Measurements from ENCODE around the gene ZNF331.
"Not testable (repeated sequence)": the region's sequence is repeated elsewhere in the genome, so short reads cannot be mapped to it uniquely, and the experiment has no call there.

Gene ZNF331

DNA sequence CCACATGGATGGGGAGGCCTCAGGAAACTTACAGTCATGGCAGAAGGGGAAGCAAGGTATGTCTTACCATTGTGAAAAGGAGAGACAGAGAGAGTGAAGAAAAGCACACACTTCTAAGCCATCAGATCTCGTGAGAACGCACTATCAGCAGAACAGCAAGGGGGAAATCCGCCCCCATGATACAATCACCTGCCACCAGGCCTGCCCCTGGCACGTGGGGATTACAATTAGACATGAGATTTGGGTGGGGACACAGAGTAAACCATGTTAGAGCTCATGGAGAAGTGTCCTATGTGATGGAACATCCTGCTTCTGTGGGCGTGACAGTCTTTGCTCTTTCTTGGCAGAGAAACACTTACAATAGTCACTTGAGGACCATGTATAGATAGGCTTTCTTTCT lies 28.1 kb upstream of the ZNF331 start:
- no peaks in the 10 kb centered on the region for H3K4me1 ChIP-seq (ENCODE audit: control insufficient read depth, low read depth, low read length)
- H3K9me3 ChIP-seq (ENCODE audit: control insufficient read depth, low read depth, low read length) = no peaks in the 10 kb centered on the region
- H3K27me3 ChIP-seq (ENCODE audit: control insufficient read depth, insufficient read depth, low read length) = no peaks in the 10 kb centered on the region
- no peak overlapping the region for H3K9ac ChIP-seq (ENCODE audit: low read length)
- no peaks in the 10 kb centered on the region for H3K36me3 ChIP-seq (ENCODE audit: control insufficient read depth, low read depth, low read length)
- no peak overlapping the region for H3K4me3 ChIP-seq (ENCODE audit: low read length)
- no peak overlapping the region for H3K27ac ChIP-seq (ENCODE audit: low read length)

GRCh38 chr19:53511357-53511756 lies 26.6 kb upstream of the ZNF331 start:
- H3K9ac ChIP-seq (ENCODE audit: low read length) = no peak overlapping the region
- H3K36me3 ChIP-seq (ENCODE audit: control insufficient read depth, low read depth, low read length) = no peaks in the 10 kb centered on the region
- no peaks in the 10 kb centered on the region for H3K27me3 ChIP-seq (ENCODE audit: control insufficient read depth, insufficient read depth, low read length)
- no peaks in the 10 kb centered on the region for H3K4me1 ChIP-seq (ENCODE audit: control insufficient read depth, low read depth, low read length)
- no peak overlapping the region for H3K4me3 ChIP-seq (ENCODE audit: low read length)
- H3K27ac ChIP-seq (ENCODE audit: low read length) = no peak overlapping the region
- no peaks in the 10 kb centered on the region for H3K9me3 ChIP-seq (ENCODE audit: control insufficient read depth, low read depth, low read length)

DNA sequence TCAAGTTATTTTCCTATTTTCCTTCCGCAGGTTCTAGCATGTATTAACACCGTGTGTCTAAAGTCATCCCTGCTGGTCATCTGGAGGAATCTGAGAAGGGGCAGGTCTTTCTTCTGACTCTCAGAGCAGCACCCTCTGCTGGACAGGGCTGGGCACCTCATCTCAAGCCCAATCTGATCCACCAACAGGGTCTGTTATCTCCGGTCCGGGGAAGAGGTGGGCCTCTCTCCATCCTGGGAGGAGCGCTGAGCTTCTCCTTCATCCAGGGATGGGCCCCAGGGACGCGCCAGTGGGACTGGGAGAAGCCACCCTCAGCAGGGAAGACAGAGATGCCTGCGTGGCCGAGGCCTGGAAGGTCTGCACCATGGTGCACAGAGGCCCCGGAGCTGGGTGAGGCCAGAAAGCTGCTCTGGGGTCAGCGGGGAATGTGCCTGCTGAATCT lies 26.0 kb upstream of the ZNF331 start:
- H3K9me3 ChIP-seq (ENCODE audit: control insufficient read depth, low read depth, low read length) = no peaks in the 10 kb centered on the region
- H3K4me1 ChIP-seq (ENCODE audit: control insufficient read depth, low read depth, low read length) = no peaks in the 10 kb centered on the region
- no peak overlapping the region for H3K27ac ChIP-seq (ENCODE audit: low read length)
- H3K27me3 ChIP-seq (ENCODE audit: control insufficient read depth, insufficient read depth, low read length) = no peaks in the 10 kb centered on the region
- no peak overlapping the region for H3K4me3 ChIP-seq (ENCODE audit: low read length)
- no peak overlapping the region for H3K9ac ChIP-seq (ENCODE audit: low read length)
- H3K36me3 ChIP-seq (ENCODE audit: control insufficient read depth, low read depth, low read length) = no peaks in the 10 kb centered on the region

DNA sequence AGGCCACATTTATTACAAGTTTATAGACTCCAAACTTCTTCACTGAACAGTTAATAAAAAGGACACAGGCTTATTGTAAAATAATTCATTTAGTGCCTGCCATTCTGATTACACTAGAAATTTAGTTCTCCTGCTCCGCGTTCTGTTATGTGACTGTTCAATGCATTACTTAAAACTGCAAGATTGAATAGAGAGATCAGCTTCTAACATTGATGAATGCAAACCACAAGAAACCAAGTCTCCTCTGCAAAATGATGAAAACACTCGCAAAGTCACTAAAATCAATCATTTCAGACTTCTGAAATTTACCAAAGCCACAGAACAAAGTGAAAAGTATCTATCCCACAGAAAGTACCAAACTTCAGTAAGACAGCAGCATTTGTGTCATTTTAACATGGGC lies 22.9 kb upstream of the ZNF331 start:
- not testable (repeated sequence) for H3K27ac ChIP-seq (ENCODE audit: low read length); H3K9ac ChIP-seq (ENCODE audit: low read length)

DNA sequence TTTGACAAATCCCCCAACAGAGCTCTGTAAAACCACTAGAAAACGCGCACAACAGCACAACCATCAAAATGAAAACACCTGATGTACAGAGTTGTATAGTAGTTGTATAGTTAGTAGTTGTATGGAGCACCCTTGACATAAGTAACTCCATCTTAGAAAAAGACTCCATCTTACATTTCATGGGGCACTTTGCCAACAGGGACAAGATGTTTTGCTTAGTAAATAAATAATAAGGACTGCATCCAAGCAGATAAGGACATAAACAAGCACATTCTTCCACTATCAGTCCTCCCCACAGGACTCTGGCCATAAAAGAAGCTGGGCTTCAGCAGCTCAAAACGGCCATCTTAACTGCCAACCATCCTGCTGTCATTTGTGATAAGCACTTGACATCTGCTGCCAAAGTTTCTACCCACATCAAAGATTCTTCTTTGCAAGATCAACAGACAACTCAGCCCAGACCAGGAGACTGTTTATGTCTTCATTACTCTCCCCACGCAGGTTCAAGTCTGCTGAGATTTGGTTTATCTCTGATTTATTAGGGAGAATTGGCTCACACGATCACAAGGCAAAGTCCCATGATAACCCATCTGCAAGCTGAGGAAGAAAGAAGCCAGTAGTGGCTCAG lies 20.7 kb upstream of the ZNF331 start:
- no peak overlapping the region for H3K27ac ChIP-seq (ENCODE audit: low read length)
- no peaks in the 10 kb centered on the region for H3K9me3 ChIP-seq (ENCODE audit: control insufficient read depth, low read depth, low read length)
- H3K4me3 ChIP-seq (ENCODE audit: low read length) = no peak overlapping the region
- H3K36me3 ChIP-seq (ENCODE audit: control insufficient read depth, low read depth, low read length) = no peaks in the 10 kb centered on the region
- H3K27me3 ChIP-seq (ENCODE audit: control insufficient read depth, insufficient read depth, low read length) = no peaks in the 10 kb centered on the region
- H3K9ac ChIP-seq (ENCODE audit: low read length) = no peak overlapping the region
- peaks cover 3% of the 10 kb centered on the region for H3K4me1 ChIP-seq (ENCODE audit: control insufficient read depth, low read depth, low read length)

More for the DNA sequence above, 22.9 kb upstream of the ZNF331 start:
- not testable (repeated sequence) for H3K9me3 ChIP-seq (ENCODE audit: control insufficient read depth, low read depth, low read length); H3K36me3 ChIP-seq (ENCODE audit: control insufficient read depth, low read depth, low read length); H3K4me3 ChIP-seq (ENCODE audit: low read length); H3K27me3 ChIP-seq (ENCODE audit: control insufficient read depth, insufficient read depth, low read length); H3K4me1 ChIP-seq (ENCODE audit: control insufficient read depth, low read depth, low read length)

DNA sequence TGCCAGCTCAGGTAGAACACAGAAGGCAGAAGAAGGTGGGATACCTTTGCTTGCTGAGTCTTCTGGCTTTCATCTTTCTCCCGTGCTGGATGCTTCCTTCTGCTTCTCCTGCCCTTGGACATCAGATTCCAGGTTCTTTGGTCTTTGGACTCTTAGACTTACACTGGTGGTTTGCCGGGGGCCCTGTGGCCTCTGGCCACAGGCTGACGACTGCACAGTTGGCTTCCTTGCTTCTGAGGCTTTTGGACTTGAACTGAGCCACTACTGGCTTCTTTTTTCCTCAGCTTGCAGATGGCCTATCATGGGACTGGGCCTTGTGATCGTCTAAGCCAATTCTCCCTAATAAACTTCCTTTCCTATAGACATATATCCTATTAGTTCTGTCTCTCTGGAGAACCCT lies 19.8 kb upstream of the ZNF331 start:
- peaks cover 4% of the 10 kb centered on the region for H3K36me3 ChIP-seq (ENCODE audit: control insufficient read depth, low read depth, low read length)
- no peaks in the 10 kb centered on the region for H3K9me3 ChIP-seq (ENCODE audit: control insufficient read depth, low read depth, low read length)
- H3K4me3 ChIP-seq (ENCODE audit: low read length) = no peak overlapping the region
- H3K4me1 ChIP-seq (ENCODE audit: control insufficient read depth, low read depth, low read length) = peaks cover 3% of the 10 kb centered on the region
- no peak overlapping the region for H3K9ac ChIP-seq (ENCODE audit: low read length)
- no peak overlapping the region for H3K27ac ChIP-seq (ENCODE audit: low read length)
- no peaks in the 10 kb centered on the region for H3K27me3 ChIP-seq (ENCODE audit: control insufficient read depth, insufficient read depth, low read length)

GRCh38 chr19:53518716-53519115 lies 19.2 kb upstream of the ZNF331 start:
- Histone ChIP-seq H3K36me3 (ENCODE audit: control insufficient read depth, low read depth, low read length) (peaks cover 8% of the 10 kb centered on the region), H3K27me3 (ENCODE audit: control insufficient read depth, insufficient read depth, low read length) (no peaks in the 10 kb centered on the region), H3K9me3 (ENCODE audit: control insufficient read depth, low read depth, low read length) (no peaks in the 10 kb centered on the region), H3K4me1 (ENCODE audit: control insufficient read depth, low read depth, low read length) (peaks cover 3% of the 10 kb centered on the region), H3K9ac (ENCODE audit: low read length) (no peak overlapping the region), H3K27ac (ENCODE audit: low read length) (no peak overlapping the region), H3K4me3 (ENCODE audit: low read length) (no peak overlapping the region)

- peaks cover 3% of the 10 kb centered on the region for H3K4me1 ChIP-seq (ENCODE audit: control insufficient read depth, low read depth, low read length)
- no peaks in the 10 kb centered on the region for H3K27me3 ChIP-seq (ENCODE audit: control insufficient read depth, insufficient read depth, low read length)
- no peak overlapping the region for H3K4me3 ChIP-seq (ENCODE audit: low read length)
- H3K27ac ChIP-seq (ENCODE audit: low read length) = no peak overlapping the region
- peaks cover 9% of the 10 kb centered on the region for H3K36me3 ChIP-seq (ENCODE audit: control insufficient read depth, low read depth, low read length)
- H3K9ac ChIP-seq (ENCODE audit: low read length) = no peak overlapping the region
- H3K9me3 ChIP-seq (ENCODE audit: control insufficient read depth, low read depth, low read length) = no peaks in the 10 kb centered on the region
These were observed 18.5 kb upstream of the ZNF331 start for GRCh38 chr19:53519446-53519845.

GRCh38 chr19:53520163-53520546 lies 17.8 kb upstream of the ZNF331 start:
- Histone ChIP-seq H3K27ac (ENCODE audit: low read length) (peak overlapping the region; percentile 10), H3K4me1 (ENCODE audit: control insufficient read depth, low read depth, low read length) (peaks cover 3% of the 10 kb centered on the region), H3K4me3 (ENCODE audit: low read length) (peak overlapping the region; percentile 89), H3K9me3 (ENCODE audit: control insufficient read depth, low read depth, low read length) (no peaks in the 10 kb centered on the region), H3K36me3 (ENCODE audit: control insufficient read depth, low read depth, low read length) (peaks cover 9% of the 10 kb centered on the region), H3K27me3 (ENCODE audit: control insufficient read depth, insufficient read depth, low read length) (no peaks in the 10 kb centered on the region), H3K9ac (ENCODE audit: low read length) (peak overlapping the region; percentile 15)

DNA sequence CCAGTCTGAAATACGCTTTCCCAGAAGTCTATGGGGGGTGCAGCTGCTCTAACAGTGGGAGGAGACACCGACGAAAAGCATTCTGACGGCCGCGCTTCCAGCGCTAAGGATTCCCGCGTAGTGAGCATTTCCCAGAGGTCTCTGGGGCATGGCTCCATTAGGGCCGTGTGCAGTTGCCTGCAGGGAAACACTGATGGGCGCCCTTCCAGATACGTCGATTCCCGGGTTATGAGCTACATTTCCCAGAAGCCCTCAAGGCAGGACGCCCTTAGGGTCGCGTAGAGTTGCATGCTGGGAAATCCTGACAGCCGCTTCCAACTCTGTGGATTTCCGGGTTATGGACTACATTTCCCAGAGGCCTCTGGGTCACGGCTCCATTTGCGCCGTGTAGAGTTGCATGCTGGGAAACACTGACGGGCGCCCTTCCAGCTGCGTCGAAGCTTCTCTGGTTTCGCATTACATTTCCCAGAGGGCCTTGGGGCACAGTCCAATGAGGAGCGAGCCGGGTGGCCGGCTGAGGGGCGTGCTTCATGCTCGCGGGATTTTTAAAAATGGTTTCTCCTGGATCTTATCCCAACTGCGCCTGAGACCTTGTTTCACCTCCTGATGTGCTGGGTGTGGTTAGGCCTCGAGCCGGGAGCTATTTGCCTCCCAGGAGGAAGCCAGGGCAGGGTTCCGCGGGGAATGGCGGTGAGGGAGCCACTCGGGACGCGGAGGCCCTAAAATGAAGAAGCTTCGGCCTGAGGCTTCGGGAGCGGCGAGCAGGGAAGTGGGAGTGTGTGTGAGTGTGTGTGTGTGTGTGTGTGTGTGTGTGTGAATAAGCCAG lies 17.2 kb upstream of the ZNF331 start:
- Histone ChIP-seq H3K4me3 (ENCODE audit: low read length) (peak overlapping the region; percentile 89), H3K27ac (ENCODE audit: low read length) (peak overlapping the region; percentile 38), H3K36me3 (ENCODE audit: control insufficient read depth, low read depth, low read length) (peaks cover 9% of the 10 kb centered on the region), H3K9ac (ENCODE audit: low read length) (peak overlapping the region; percentile 74), H3K4me1 (ENCODE audit: control insufficient read depth, low read depth, low read length) (peaks cover 3% of the 10 kb centered on the region), H3K27me3 (ENCODE audit: control insufficient read depth, insufficient read depth, low read length) (no peaks in the 10 kb centered on the region), H3K9me3 (ENCODE audit: control insufficient read depth, low read depth, low read length) (no peaks in the 10 kb centered on the region)

GRCh38 chr19:53521373-53522202 lies 16.4 kb upstream of the ZNF331 start:
- Histone ChIP-seq H3K4me3 (ENCODE audit: low read length) (peak overlapping the region; percentile 89), H3K27ac (ENCODE audit: low read length) (peak overlapping the region; percentile 38), H3K27me3 (ENCODE audit: control insufficient read depth, insufficient read depth, low read length) (no peaks in the 10 kb centered on the region), H3K36me3 (ENCODE audit: control insufficient read depth, low read depth, low read length) (peaks cover 9% of the 10 kb centered on the region), H3K9ac (ENCODE audit: low read length) (peak overlapping the region; percentile 74), H3K4me1 (ENCODE audit: control insufficient read depth, low read depth, low read length) (peaks cover 3% of the 10 kb centered on the region), H3K9me3 (ENCODE audit: control insufficient read depth, low read depth, low read length) (peaks cover 3% of the 10 kb centered on the region)
